ENCODE measurements around the gene PYROXD2.

Gene PYROXD2

GRCh38 chr10:98397089-98397600, 17.8 kb downstream of the PYROXD2 start:
- H2BK120ac ChIP-seq (ENCODE audit: low read depth, low read length), result no peak overlapping the region
- WGBS (ENCODE audit: extremely low coverage, insufficient coverage, low lambda C conversion rate), result no CpG with 5 or more reads among the region's 9 CpGs
- no peak overlapping the region for H4K8ac ChIP-seq (ENCODE audit: low read depth, low read length)
- no peak overlapping the region for H3K23ac ChIP-seq (ENCODE audit: low read length)
- H3K4me1 ChIP-seq (ENCODE audit: control insufficient read depth, low read depth, low read length), result no peaks in the 10 kb centered on the region
- no peaks in the 10 kb centered on the region for H3K36me3 ChIP-seq (ENCODE audit: control insufficient read depth, insufficient read depth, low read length)
- no peak overlapping the region for H3K4ac ChIP-seq (ENCODE audit: low read depth, low read length)
- no peaks in the 10 kb centered on the region for H3K79me2 ChIP-seq (ENCODE audit: control insufficient read depth, insufficient read depth, low read length)
- no peak overlapping the region for H3K56ac ChIP-seq (ENCODE audit: low read length)
- H3K4me3 ChIP-seq (ENCODE audit: low read length), result no peak overlapping the region
- no peak overlapping the region for H3K4me2 ChIP-seq (ENCODE audit: low read length)
- no peaks in the 10 kb centered on the region for H3K27me3 ChIP-seq (ENCODE audit: insufficient read depth, low read length, poor library complexity)
- H2AK5ac ChIP-seq (ENCODE audit: low read length), result no peak overlapping the region
- no peak for DNase-seq
- H3K18ac ChIP-seq (ENCODE audit: low read length), result no peak overlapping the region
- H3K9ac ChIP-seq (ENCODE audit: low read length), result no peak overlapping the region
- no peak overlapping the region for H3K27ac ChIP-seq (ENCODE audit: low read depth, low read length)
- no peak overlapping the region for H2BK15ac ChIP-seq (replicated peaks; ENCODE audit: low read depth)
- H4K5ac ChIP-seq (ENCODE audit: low read length), result no peak overlapping the region
- no peak overlapping the region for H2BK5ac ChIP-seq (ENCODE audit: low read length)
- H3K79me1 ChIP-seq (ENCODE audit: low read length), result no peaks in the 10 kb centered on the region

- Histone ChIP-seq H3K4ac (ENCODE audit: low read depth, low read length) (no peak overlapping the region), H2BK5ac (ENCODE audit: low read length) (no peak overlapping the region), H4K5ac (ENCODE audit: low read length) (no peak overlapping the region), H3K79me1 (ENCODE audit: low read length) (no peaks in the 10 kb centered on the region), H3K36me3 (ENCODE audit: control insufficient read depth, insufficient read depth, low read length) (no peaks in the 10 kb centered on the region), H3K4me1 (ENCODE audit: control insufficient read depth, low read depth, low read length) (no peaks in the 10 kb centered on the region), H3K79me2 (ENCODE audit: control insufficient read depth, insufficient read depth, low read length) (no peaks in the 10 kb centered on the region), H3K9ac (ENCODE audit: low read length) (no peak overlapping the region), H3K4me3 (ENCODE audit: low read length) (no peak overlapping the region), H3K27me3 (ENCODE audit: insufficient read depth, low read length, poor library complexity) (no peaks in the 10 kb centered on the region), H2BK120ac (ENCODE audit: low read depth, low read length) (no peak overlapping the region), H3K23ac (ENCODE audit: low read length) (no peak overlapping the region), H4K8ac (ENCODE audit: low read depth, low read length) (no peak overlapping the region), H2BK15ac (replicated peaks; ENCODE audit: low read depth) (no peak overlapping the region), H2AK5ac (ENCODE audit: low read length) (no peak overlapping the region), H3K4me2 (ENCODE audit: low read length) (no peak overlapping the region), H3K27ac (ENCODE audit: low read depth, low read length) (no peak overlapping the region), H3K56ac (ENCODE audit: low read length) (no peak overlapping the region), H3K18ac (ENCODE audit: low read length) (no peak overlapping the region)
- DNase-seq, result no peak
- WGBS (ENCODE audit: extremely low coverage, insufficient coverage, low lambda C conversion rate), result no CpG with 5 or more reads among the region's 6 CpGs
These were observed 18.6 kb downstream of the PYROXD2 start for GRCh38 chr10:98396096-98397063.

- Histone ChIP-seq H4K5ac (ENCODE audit: low read length) (no peak overlapping the region), H3K18ac (ENCODE audit: low read length) (no peak overlapping the region), H3K36me3 (ENCODE audit: control insufficient read depth, insufficient read depth, low read length) (no peaks in the 10 kb centered on the region), H3K79me2 (ENCODE audit: control insufficient read depth, insufficient read depth, low read length) (no peaks in the 10 kb centered on the region), H2BK15ac (replicated peaks; ENCODE audit: low read depth) (no peak overlapping the region), H4K8ac (ENCODE audit: low read depth, low read length) (no peak overlapping the region), H3K79me1 (ENCODE audit: low read length) (no peaks in the 10 kb centered on the region), H2BK5ac (ENCODE audit: low read length) (no peak overlapping the region), H2AK5ac (ENCODE audit: low read length) (no peak overlapping the region), H3K4me1 (ENCODE audit: control insufficient read depth, low read depth, low read length) (no peaks in the 10 kb centered on the region), H3K4me3 (ENCODE audit: low read length) (no peak overlapping the region), H2BK120ac (ENCODE audit: low read depth, low read length) (no peak overlapping the region), H3K4me2 (ENCODE audit: low read length) (no peak overlapping the region), H3K9ac (ENCODE audit: low read length) (no peak overlapping the region), H3K27ac (ENCODE audit: low read depth, low read length) (no peak overlapping the region), H3K4ac (ENCODE audit: low read depth, low read length) (no peak overlapping the region), H3K27me3 (ENCODE audit: insufficient read depth, low read length, poor library complexity) (no peaks in the 10 kb centered on the region), H3K56ac (ENCODE audit: low read length) (no peak overlapping the region), H3K23ac (ENCODE audit: low read length) (no peak overlapping the region)
- no peak for DNase-seq
- WGBS (ENCODE audit: extremely low coverage, insufficient coverage, low lambda C conversion rate), result no CpG with 5 or more reads among the region's 8 CpGs
These were observed 20.0 kb downstream of the PYROXD2 start for GRCh38 chr10:98394851-98395440.

- H4K5ac ChIP-seq (ENCODE audit: low read length), result no peak overlapping the region
- no peak overlapping the region for H3K23ac ChIP-seq (ENCODE audit: low read length)
- H3K27me3 ChIP-seq (ENCODE audit: insufficient read depth, low read length, poor library complexity), result no peaks in the 10 kb centered on the region
- no CpG with 5 or more reads among the region's 8 CpGs for WGBS (ENCODE audit: extremely low coverage, insufficient coverage, low lambda C conversion rate)
- no peak overlapping the region for H3K4me3 ChIP-seq (ENCODE audit: low read length)
- no peak overlapping the region for H3K27ac ChIP-seq (ENCODE audit: low read depth, low read length)
- H3K4me1 ChIP-seq (ENCODE audit: control insufficient read depth, low read depth, low read length), result no peaks in the 10 kb centered on the region
- no peak overlapping the region for H3K4ac ChIP-seq (ENCODE audit: low read depth, low read length)
- H3K56ac ChIP-seq (ENCODE audit: low read length), result no peak overlapping the region
- H3K9ac ChIP-seq (ENCODE audit: low read length), result no peak overlapping the region
- DNase-seq, result no peak
- H2BK15ac ChIP-seq (replicated peaks; ENCODE audit: low read depth), result no peak overlapping the region
- H2BK5ac ChIP-seq (ENCODE audit: low read length), result no peak overlapping the region
- no peak overlapping the region for H3K4me2 ChIP-seq (ENCODE audit: low read length)
- no peak overlapping the region for H3K18ac ChIP-seq (ENCODE audit: low read length)
- H3K79me2 ChIP-seq (ENCODE audit: control insufficient read depth, insufficient read depth, low read length), result no peaks in the 10 kb centered on the region
- no peaks in the 10 kb centered on the region for H3K36me3 ChIP-seq (ENCODE audit: control insufficient read depth, insufficient read depth, low read length)
- no peak overlapping the region for H2AK5ac ChIP-seq (ENCODE audit: low read length)
- H4K8ac ChIP-seq (ENCODE audit: low read depth, low read length), result no peak overlapping the region
- no peak overlapping the region for H2BK120ac ChIP-seq (ENCODE audit: low read depth, low read length)
- no peaks in the 10 kb centered on the region for H3K79me1 ChIP-seq (ENCODE audit: low read length)
These were observed 23.4 kb downstream of the PYROXD2 start for GRCh38 chr10:98391578-98391991.

GRCh38 chr10:98391065-98391464, 23.9 kb downstream of the PYROXD2 start:
- H3K36me3 ChIP-seq (ENCODE audit: control insufficient read depth, insufficient read depth, low read length), result no peaks in the 10 kb centered on the region
- H2AK5ac ChIP-seq (ENCODE audit: low read length), result no peak overlapping the region
- DNase-seq, result no peak
- no peak overlapping the region for H2BK120ac ChIP-seq (ENCODE audit: low read depth, low read length)
- H3K56ac ChIP-seq (ENCODE audit: low read length), result no peak overlapping the region
- H3K79me2 ChIP-seq (ENCODE audit: control insufficient read depth, insufficient read depth, low read length), result no peaks in the 10 kb centered on the region
- H4K8ac ChIP-seq (ENCODE audit: low read depth, low read length), result no peak overlapping the region
- no peak overlapping the region for H3K27ac ChIP-seq (ENCODE audit: low read depth, low read length)
- no peaks in the 10 kb centered on the region for H3K27me3 ChIP-seq (ENCODE audit: insufficient read depth, low read length, poor library complexity)
- no peak overlapping the region for H2BK5ac ChIP-seq (ENCODE audit: low read length)
- H2BK15ac ChIP-seq (replicated peaks; ENCODE audit: low read depth), result no peak overlapping the region
- no peak overlapping the region for H3K9ac ChIP-seq (ENCODE audit: low read length)
- no CpG with 5 or more reads among the region's 7 CpGs for WGBS (ENCODE audit: extremely low coverage, insufficient coverage, low lambda C conversion rate)
- H3K4me1 ChIP-seq (ENCODE audit: control insufficient read depth, low read depth, low read length), result no peaks in the 10 kb centered on the region
- no peak overlapping the region for H3K4me3 ChIP-seq (ENCODE audit: low read length)
- no peak overlapping the region for H4K5ac ChIP-seq (ENCODE audit: low read length)
- H3K23ac ChIP-seq (ENCODE audit: low read length), result no peak overlapping the region
- H3K4me2 ChIP-seq (ENCODE audit: low read length), result no peak overlapping the region
- H3K79me1 ChIP-seq (ENCODE audit: low read length), result no peaks in the 10 kb centered on the region
- no peak overlapping the region for H3K4ac ChIP-seq (ENCODE audit: low read depth, low read length)
- no peak overlapping the region for H3K18ac ChIP-seq (ENCODE audit: low read length)

Measured in mesendoderm (in vitro differentiated cells).